Tibial artery (tissue), 4 donors: Measurements from ENCODE around the gene TMEM242.

ENCODE experiments used
- DNase-seq, 2 donors: peaks; one replicate each; pipeline ENCODE4 v3.0.0-alpha.2; 2019
- H3K27ac ChIP-seq, 2 donors: fragments of 200-600 bp; sonication (generic) in 1 of 2; 1 replicate in 1 of 2; 2 replicates in 1 of 2; pipeline ENCODE4 v1.5.1; 2018 to 2019; ENCODE audit warnings: mild to moderate bottlenecking in 1 of 2
- H3K27me3 ChIP-seq, 2 donors: fragments of 200-600 bp; sonication (generic) in 1 of 2; one replicate each; pipeline versions ENCODE4 v1.5.1 to v1.6.0; 2016 to 2019
- H3K36me3 ChIP-seq, 3 donors: fragments of 200-600 bp; sonication (generic) in 2 of 3; one replicate each; pipeline ENCODE4 v1.5.1; 2016 to 2019; ENCODE audit warnings: mild to moderate bottlenecking in 2 of 3
- H3K4me1 ChIP-seq, 4 donors: fragments of 200-600 bp; sonication (generic) in 2 of 4; 1 replicate in 3 of 4; 2 replicates in 1 of 4; pipeline ENCODE4 v1.5.1; 2016 to 2019
- H3K4me3 ChIP-seq, 2 donors: fragments of 200-600 bp; sonication (generic) in 1 of 2; 1 replicate in 1 of 2; 2 replicates in 1 of 2; pipeline ENCODE4 v1.5.1; 2018 to 2019; ENCODE audit warnings: mild to moderate bottlenecking in 2 of 2
- H3K9me3 ChIP-seq, 3 donors: fragments of 200-600 bp; sonication (generic) in 1 of 3; one replicate each; pipeline ENCODE4 v1.5.1; 2016 to 2019
- CTCF ChIP-seq, 2 experiments: fragments of 200-600 bp in 1 of 2; fragments of 450-650 bp in 1 of 2; IDR thresholded peaks; one replicate each; pipeline ENCODE4 v1.5.1; 2017 to 2019; ENCODE audit warnings: antibody characterized with exemption in 2 of 2, mild to moderate bottlenecking in 1 of 2, moderate library complexity in 1 of 2
- intact Hi-C: fragments of 100-400 bp; cut with DNase I; formaldehyde crosslinking; loops from one replicate; pipeline ENCODE4 v1.15.0; 2023; ENCODE audit warnings: low total_unique reads

TMEM242 gene

DNA sequence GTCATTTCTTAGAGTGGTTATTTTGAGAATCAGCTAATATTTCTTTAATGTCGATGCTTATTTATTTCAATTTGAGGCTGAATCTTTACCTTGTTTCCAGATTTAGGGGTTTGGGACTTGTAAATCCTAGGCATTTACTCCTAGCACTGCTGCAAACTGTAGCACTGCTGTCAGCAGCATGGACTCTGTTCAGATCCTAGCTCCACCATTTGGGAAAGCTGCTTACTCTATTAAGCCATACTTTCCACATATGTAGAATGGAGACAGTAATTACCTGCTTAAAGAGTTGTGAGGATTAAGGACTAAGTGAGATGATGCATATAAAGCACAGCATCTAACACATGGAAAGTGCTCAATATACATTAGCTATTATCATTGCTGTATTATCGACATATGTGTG is 28.7 kb downstream of the TMEM242 start:
- DNase-seq = no peak
- intact Hi-C loops = no loop called here
- H3K36me3 ChIP-seq = peaks cover 20 to 30% (median 23%) of the 10 kb centered on the region in 3 donors
- H3K27ac ChIP-seq = no peak overlapping the region
- no peaks in the 10 kb centered on the region for H3K4me1 ChIP-seq
- no peaks in the 10 kb centered on the region for H3K9me3 ChIP-seq
- no peaks in the 10 kb centered on the region for H3K27me3 ChIP-seq
- no peak for TF ChIP-seq CTCF (IDR thresholded peaks at IDR 0.05)
- no peak overlapping the region for H3K4me3 ChIP-seq

DNA sequence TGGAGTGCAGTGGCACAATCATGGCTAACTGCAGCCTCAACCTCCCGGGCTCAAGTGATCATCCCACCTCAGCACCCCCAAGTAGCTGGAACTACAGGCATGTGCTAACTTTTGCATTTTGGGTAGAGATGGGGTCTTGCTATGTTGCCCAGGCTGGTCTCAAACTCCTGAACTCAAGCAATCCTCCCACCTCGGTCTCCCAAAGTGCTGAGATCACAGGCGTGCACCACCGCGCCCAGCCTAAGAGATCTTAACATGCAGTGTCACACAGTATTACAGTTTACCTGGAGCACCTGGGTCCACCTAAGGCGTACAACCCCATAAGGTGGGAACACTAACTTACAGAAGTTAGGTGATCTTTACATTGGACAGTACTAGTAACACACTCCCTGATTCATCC is 29.5 kb downstream of the TMEM242 start:
- Histone ChIP-seq H3K36me3 (peaks cover 20 to 31% (median 23%) of the 10 kb centered on the region in 3 donors), H3K4me3 (no peak overlapping the region), H3K9me3 (no peaks in the 10 kb centered on the region), H3K27ac (no peak overlapping the region), H3K4me1 (no peaks in the 10 kb centered on the region), H3K27me3 (no peaks in the 10 kb centered on the region)
- no peak for TF ChIP-seq CTCF (IDR thresholded peaks at IDR 0.05)
- intact Hi-C loops = no loop called here
- DNase-seq = no peak

GRCh38 chr6:157292202-157292601 is 31.1 kb downstream of the TMEM242 start:
- no peak for TF ChIP-seq CTCF (IDR thresholded peaks at IDR 0.05)
- Histone ChIP-seq H3K4me1 (no peaks in the 10 kb centered on the region), H3K27ac (no peak overlapping the region), H3K4me3 (no peak overlapping the region), H3K27me3 (no peaks in the 10 kb centered on the region), H3K9me3 (no peaks in the 10 kb centered on the region), H3K36me3 (peaks cover 23 to 37% (median 28%) of the 10 kb centered on the region in 3 donors)
- intact Hi-C loops = no loop called here
- no peak for DNase-seq

DNA sequence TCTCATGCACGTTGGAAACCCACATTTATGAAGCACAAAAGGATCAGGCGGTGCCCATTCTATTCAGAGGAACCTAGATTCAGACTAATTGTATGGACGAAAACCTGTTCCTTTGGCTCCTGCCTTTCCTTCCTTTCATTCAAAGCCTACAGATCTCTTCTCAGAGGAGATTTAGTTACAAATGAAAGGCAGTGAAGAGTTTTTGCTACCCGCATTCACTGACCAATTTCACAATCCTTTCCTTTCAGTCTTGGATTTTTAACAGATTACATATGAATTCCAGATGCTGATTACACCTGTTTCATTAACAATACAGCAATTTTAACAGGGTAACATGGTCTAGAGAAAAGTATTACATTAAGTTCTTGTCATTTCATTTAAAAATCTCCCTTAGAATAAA is 32.0 kb downstream of the TMEM242 start:
- Histone ChIP-seq H3K4me1 (no peaks in the 10 kb centered on the region), H3K9me3 (no peaks in the 10 kb centered on the region), H3K27ac (no peak overlapping the region), H3K4me3 (no peak overlapping the region), H3K27me3 (no peaks in the 10 kb centered on the region), H3K36me3 (peaks cover 23 to 37% (median 28%) of the 10 kb centered on the region in 3 donors)
- intact Hi-C loops = no loop called here
- no peak for DNase-seq
- TF ChIP-seq CTCF (IDR thresholded peaks at IDR 0.05) = no peak

GRCh38 chr6:157290797-157291196 is 32.5 kb downstream of the TMEM242 start:
- Histone ChIP-seq H3K27ac (no peak overlapping the region), H3K4me1 (no peaks in the 10 kb centered on the region), H3K9me3 (no peaks in the 10 kb centered on the region), H3K4me3 (no peak overlapping the region), H3K27me3 (no peaks in the 10 kb centered on the region), H3K36me3 (peaks cover 23 to 37% (median 28%) of the 10 kb centered on the region in 3 donors)
- intact Hi-C loops = no loop called here
- no peak for DNase-seq
- no peak for TF ChIP-seq CTCF (IDR thresholded peaks at IDR 0.05)

GRCh38 chr6:157289764-157290163 is 33.6 kb downstream of the TMEM242 start:
- intact Hi-C loops = no loop called here
- no peaks in the 10 kb centered on the region for H3K4me1 ChIP-seq

More at GRCh38 chr6:157289764-157290163, 33.6 kb downstream of the TMEM242 start:
- no peaks in the 10 kb centered on the region for H3K9me3 ChIP-seq
- H3K36me3 ChIP-seq = peaks cover 23 to 37% (median 28%) of the 10 kb centered on the region in 3 donors
- DNase-seq = no peak
- no peak overlapping the region for H3K4me3 ChIP-seq
- H3K27ac ChIP-seq = no peak overlapping the region
- H3K27me3 ChIP-seq = no peaks in the 10 kb centered on the region
- TF ChIP-seq CTCF (IDR thresholded peaks at IDR 0.05) = no peak
